Chondrocyte (in vitro differentiated cells): ENCODE results near the gene AGBL3. TPM values are rescaled to one million over a fixed set of nuclear protein-coding genes. Genes with fewer than 3 reads are reported as not detected.

ENCODE experiments used
- DNase-seq: peaks from one replicate; pipeline ENCODE4 v3.0.0; 2021; ENCODE audit warnings: mixed read lengths, low spot score
- H3K27ac Mint-ChIP-seq: one replicate; pipeline ENCODE4 v1.8.0; 2021; ENCODE audit warnings: mild to moderate bottlenecking, moderate library complexity, mixed read lengths; ENCODE audit not compliant: unreplicated experiment
- H3K27me3 Mint-ChIP-seq: 2 replicates; pipeline ENCODE4 v1.8.0; 2021; ENCODE audit warnings: low read depth, mixed read lengths
- H3K36me3 Mint-ChIP-seq: 2 replicates; pipeline ENCODE4 v1.8.0; 2021; ENCODE audit warnings: low read depth, mixed read lengths
- H3K4me1 Mint-ChIP-seq: 2 replicates; pipeline ENCODE4 v1.8.0; 2021; ENCODE audit warnings: low read depth, mild to moderate bottlenecking, mixed read lengths
- H3K4me3 Mint-ChIP-seq: one replicate; pipeline ENCODE4 v1.8.0; 2021; ENCODE audit warnings: mild to moderate bottlenecking, moderate library complexity, mixed read lengths; ENCODE audit not compliant: unreplicated experiment
- H3K9me3 Mint-ChIP-seq: 2 replicates; pipeline ENCODE4 v1.8.0; 2021; ENCODE audit warnings: low read depth, mixed read lengths
- CTCF ChIP-seq: fragments of 200-600 bp; sonication (generic); IDR thresholded peaks from 2 replicates; pipeline ENCODE4 v1.5.0; 2021; ENCODE audit warnings: antibody characterized with exemption, mild to moderate bottlenecking, moderate library complexity
- total RNA-seq: library from RNA; stranded (reverse); gene quantifications from 3 replicates; pipeline ENCODE4 v1.2.1, GENCODE V29; 2021

The AGBL3 gene
- total RNA-seq, 1 donor from 2014 or later, result 0.30 TPM

GRCh38 chr7:135077642-135078041 lies 91.3 kb downstream of the AGBL3 start:
- no peaks in the 10 kb centered on the region for H3K9me3 Mint-ChIP-seq
- TF ChIP-seq CTCF, result no peak
- H3K27me3 Mint-ChIP-seq, result peaks cover 21% of the 10 kb centered on the region
- H3K4me1 Mint-ChIP-seq, result no peaks in the 10 kb centered on the region
- no peak for DNase-seq
- H3K4me3 Mint-ChIP-seq, result no peak overlapping the region
- H3K27ac Mint-ChIP-seq, result no peak overlapping the region
- no peaks in the 10 kb centered on the region for H3K36me3 Mint-ChIP-seq

- H3K9me3 Mint-ChIP-seq, result no peaks in the 10 kb centered on the region
- no peaks in the 10 kb centered on the region for H3K4me1 Mint-ChIP-seq
- peaks cover 21% of the 10 kb centered on the region for H3K27me3 Mint-ChIP-seq
- DNase-seq, result no peak
- H3K36me3 Mint-ChIP-seq, result no peaks in the 10 kb centered on the region
- no peak overlapping the region for H3K4me3 Mint-ChIP-seq
- no peak overlapping the region for H3K27ac Mint-ChIP-seq
- no peak for TF ChIP-seq CTCF
Measured at GRCh38 chr7:135078051-135078450, 91.7 kb downstream of the AGBL3 start.

- peaks cover 21% of the 10 kb centered on the region for H3K27me3 Mint-ChIP-seq
- no peak overlapping the region for H3K4me3 Mint-ChIP-seq
- DNase-seq, result no peak
Measured at GRCh38 chr7:135079068-135079467, 92.8 kb downstream of the AGBL3 start.

GRCh38 chr7:135083005-135083404 lies 96.7 kb downstream of the AGBL3 start:
- no peak for DNase-seq
- H3K27me3 Mint-ChIP-seq, result peaks cover 23% of the 10 kb centered on the region
- H3K9me3 Mint-ChIP-seq, result peaks cover 17% of the 10 kb centered on the region
- H3K27ac Mint-ChIP-seq, result no peak overlapping the region
- no peaks in the 10 kb centered on the region for H3K4me1 Mint-ChIP-seq
- TF ChIP-seq CTCF, result no peak
- peaks cover 7% of the 10 kb centered on the region for H3K36me3 Mint-ChIP-seq
- no peak overlapping the region for H3K4me3 Mint-ChIP-seq

More at GRCh38 chr7:135079068-135079467, 92.8 kb downstream of the AGBL3 start:
- no peak for TF ChIP-seq CTCF
- Mint-ChIP-seq H3K9me3 (no peaks in the 10 kb centered on the region), H3K27ac (no peak overlapping the region), H3K36me3 (no peaks in the 10 kb centered on the region), H3K4me1 (no peaks in the 10 kb centered on the region)

- H3K4me1 Mint-ChIP-seq, result no peaks in the 10 kb centered on the region
- TF ChIP-seq CTCF, result no peak
- peaks cover 21% of the 10 kb centered on the region for H3K27me3 Mint-ChIP-seq
- no peak for DNase-seq
- H3K36me3 Mint-ChIP-seq, result peaks cover 12% of the 10 kb centered on the region
- H3K4me3 Mint-ChIP-seq, result no peak overlapping the region
- H3K27ac Mint-ChIP-seq, result no peak overlapping the region
- peaks cover 30% of the 10 kb centered on the region for H3K9me3 Mint-ChIP-seq
Measured at GRCh38 chr7:135088566-135088965, 102.3 kb downstream of the AGBL3 start.
